Measurements from ENCODE around the gene CFD. TPM values are rescaled to one million over a fixed set of nuclear protein-coding genes. Genes with fewer than 3 reads are reported as not detected.
A peak's percentile ranks its signal among the peaks of the same experiment; 100 is the strongest.

The CFD gene
- total RNA-seq = 1,680 TPM

DNA sequence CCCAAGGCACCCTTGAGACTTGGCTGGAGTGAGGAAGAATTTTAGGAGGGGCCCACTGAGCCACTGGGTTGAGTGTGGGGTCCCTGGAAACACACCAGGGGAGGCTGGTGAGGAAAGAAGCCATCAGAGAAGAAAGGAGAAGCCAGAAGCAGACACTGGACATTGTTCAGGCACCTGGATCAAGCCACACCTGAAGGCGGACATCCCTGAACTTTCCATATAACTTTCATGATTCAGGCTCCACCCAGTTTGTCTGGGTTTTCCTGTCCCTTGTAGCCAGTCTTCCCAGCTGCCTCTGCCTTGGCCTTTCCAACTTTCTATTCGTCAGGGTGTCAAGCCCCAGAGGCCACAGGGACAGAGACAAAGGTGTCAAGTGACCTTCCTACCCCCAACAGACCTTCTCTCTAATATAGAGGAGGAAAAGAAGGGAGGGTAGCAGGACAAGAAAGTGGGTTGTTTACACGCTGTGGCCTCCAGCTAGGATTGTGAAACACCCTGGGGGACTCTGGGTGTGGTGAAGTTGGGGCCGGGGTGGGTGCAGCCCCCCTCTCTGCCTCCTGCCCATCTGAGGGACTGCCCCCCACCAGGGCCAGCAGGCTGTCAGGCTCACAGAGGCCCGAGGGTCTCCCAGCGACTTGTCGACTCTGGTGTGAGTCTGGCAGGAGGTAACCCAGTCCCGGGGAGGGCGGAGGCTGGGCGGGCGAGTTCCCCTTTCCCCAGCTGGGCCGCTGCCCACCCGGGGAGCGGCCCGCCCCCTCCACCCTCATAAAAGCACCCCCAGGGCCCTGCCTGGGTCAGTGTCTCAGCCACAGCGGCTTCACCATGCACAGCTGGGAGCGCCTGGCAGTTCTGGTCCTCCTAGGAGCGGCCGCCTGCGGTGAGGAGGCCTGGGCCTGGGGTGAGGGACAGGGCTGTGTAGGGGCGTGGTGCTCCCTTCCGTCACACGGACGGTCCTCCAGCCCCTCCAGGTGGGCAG lies at the start of gene CFD:
Gene CFD, plus strand, starts transcription at position 797 of the 976 bp plus-strand sequence. Its CDS starts 26 bp downstream, at position 823.
- H3K4me1 ChIP-seq = peaks cover 0 to 11% of the 10 kb centered on the region in 2 donors
- H3K36me3 ChIP-seq = no peaks in the 10 kb centered on the region
- peaks cover 24% of the 10 kb centered on the region for H3K27me3 ChIP-seq
- peak; percentile 38 to 76 for DNase-seq (ENCODE audit: low spot score in 2 of 2)
- no peaks in the 10 kb centered on the region for H3K9me3 ChIP-seq
- TF ChIP-seq, protein P1, sequence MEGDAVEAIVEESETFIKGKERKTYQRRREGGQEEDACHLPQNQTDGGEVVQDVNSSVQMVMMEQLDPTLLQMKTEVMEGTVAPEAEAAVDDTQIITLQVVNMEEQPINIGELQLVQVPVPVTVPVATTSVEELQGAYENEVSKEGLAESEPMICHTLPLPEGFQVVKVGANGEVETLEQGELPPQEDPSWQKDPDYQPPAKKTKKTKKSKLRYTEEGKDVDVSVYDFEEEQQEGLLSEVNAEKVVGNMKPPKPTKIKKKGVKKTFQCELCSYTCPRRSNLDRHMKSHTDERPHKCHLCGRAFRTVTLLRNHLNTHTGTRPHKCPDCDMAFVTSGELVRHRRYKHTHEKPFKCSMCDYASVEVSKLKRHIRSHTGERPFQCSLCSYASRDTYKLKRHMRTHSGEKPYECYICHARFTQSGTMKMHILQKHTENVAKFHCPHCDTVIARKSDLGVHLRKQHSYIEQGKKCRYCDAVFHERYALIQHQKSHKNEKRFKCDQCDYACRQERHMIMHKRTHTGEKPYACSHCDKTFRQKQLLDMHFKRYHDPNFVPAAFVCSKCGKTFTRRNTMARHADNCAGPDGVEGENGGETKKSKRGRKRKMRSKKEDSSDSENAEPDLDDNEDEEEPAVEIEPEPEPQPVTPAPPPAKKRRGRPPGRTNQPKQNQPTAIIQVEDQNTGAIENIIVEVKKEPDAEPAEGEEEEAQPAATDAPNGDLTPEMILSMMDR (IDR thresholded peaks at IDR 0.05) = no peak
- peak within 1 kb of the TSS; percentile 27 to 52 for H3K4me3 ChIP-seq
- peak within 1 kb of the TSS in 1 of 2 donors; percentile 1 for H3K27ac ChIP-seq
- intact Hi-C loops (cut with DNase I) = no loop called here

DNA sequence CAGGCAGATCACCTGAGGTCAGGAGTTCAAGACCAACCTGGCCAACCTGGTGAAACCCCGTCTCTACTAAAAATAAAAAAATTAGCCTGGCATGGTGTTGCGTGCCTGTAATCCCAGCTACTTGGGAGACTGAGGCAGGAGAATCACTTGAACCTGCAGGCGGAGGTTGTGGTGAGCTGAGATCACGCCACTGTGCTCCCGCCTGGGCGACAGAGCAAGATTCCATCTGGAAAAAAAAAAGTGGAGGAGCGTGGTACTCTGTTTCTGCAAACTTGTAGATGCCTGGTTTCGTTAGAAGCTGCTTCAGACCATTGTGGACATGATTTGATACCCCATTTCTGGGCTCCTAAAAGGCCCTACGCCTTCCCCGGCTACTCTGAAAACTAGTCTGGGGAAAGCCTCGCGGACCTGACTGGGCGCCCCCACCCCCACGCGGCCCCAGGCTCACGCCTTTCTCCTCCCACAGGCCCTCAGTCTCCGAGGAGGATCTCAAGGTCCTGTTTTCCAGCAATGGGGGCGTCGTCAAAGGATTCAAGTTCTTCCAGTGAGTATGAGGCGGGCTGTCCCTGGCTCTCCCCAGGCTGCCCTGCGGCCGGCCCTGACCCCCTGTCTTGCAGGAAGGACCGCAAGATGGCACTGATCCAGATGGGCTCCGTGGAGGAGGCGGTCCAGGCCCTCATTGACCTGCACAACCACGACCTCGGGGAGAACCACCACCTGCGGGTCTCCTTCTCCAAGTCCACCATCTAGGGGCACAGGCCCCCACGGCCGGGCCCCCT lies 49.2 kb upstream of the CFD start:
- Histone ChIP-seq H3K27me3 (no peaks in the 10 kb centered on the region), H3K27ac (no peak overlapping the region), H3K4me1 (no peaks in the 10 kb centered on the region), H3K9me3 (no peaks in the 10 kb centered on the region), H3K4me3 (no peak overlapping the region), H3K36me3 (peaks cover 70 to 80% of the 10 kb centered on the region in 2 donors)
- DNase-seq (ENCODE audit: low spot score in 2 of 2) = no peak
- intact Hi-C loops (cut with DNase I) = no loop called here
- TF ChIP-seq, protein P1 (IDR thresholded peaks at IDR 0.05) = no peak

DNA sequence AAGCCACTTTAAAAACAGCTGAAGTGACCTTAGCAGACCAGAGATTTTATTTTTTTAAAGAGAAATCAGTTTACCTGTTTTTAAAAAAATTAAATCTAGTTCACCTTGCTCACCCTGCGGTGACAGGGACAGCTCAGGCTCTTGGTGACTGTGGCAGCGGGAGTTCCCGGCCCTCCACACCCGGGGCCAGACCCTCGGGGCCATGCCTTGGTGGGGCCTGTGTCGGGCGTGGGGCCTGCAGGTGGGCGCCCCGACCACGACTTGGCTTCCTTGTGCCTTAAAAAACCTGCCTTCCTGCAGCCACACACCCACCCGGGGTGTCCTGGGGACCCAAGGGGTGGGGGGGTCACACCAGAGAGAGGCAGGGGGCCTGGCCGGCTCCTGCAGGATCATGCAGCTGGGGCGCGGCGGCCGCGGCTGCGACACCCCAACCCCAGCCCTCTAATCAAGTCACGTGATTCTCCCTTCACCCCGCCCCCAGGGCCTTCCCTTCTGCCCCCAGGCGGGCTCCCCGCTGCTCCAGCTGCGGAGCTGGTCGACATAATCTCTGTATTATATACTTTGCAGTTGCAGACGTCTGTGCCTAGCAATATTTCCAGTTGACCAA lies 48.5 kb upstream of the CFD start:
- Histone ChIP-seq H3K9me3 (no peaks in the 10 kb centered on the region), H3K36me3 (peaks cover 62 to 73% of the 10 kb centered on the region in 2 donors), H3K27me3 (no peaks in the 10 kb centered on the region), H3K27ac (no peak overlapping the region), H3K4me3 (no peak overlapping the region), H3K4me1 (no peaks in the 10 kb centered on the region)
- intact Hi-C loops (cut with DNase I) = no loop called here
- TF ChIP-seq, protein P1 (IDR thresholded peaks at IDR 0.05) = no peak
- DNase-seq (ENCODE audit: low spot score in 2 of 2) = no peak

DNA sequence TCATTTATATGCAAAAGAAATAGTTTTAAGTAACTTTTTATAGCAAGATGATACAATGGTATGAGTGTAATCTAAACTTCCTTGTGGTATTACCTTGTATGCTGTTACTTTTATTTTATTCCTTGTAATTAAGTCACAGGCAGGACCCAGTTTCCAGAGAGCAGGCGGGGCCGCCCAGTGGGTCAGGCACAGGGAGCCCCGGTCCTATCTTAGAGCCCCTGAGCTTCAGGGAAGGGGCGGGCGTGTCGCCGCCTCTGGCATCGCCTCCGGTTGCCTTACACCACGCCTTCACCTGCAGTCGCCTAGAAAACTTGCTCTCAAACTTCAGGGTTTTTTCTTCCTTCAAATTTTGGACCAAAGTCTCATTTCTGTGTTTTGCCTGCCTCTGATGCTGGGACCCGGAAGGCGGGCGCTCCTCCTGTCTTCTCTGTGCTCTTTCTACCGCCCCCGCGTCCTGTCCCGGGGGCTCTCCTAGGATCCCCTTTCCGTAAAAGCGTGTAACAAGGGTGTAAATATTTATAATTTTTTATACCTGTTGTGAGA lies 47.9 kb upstream of the CFD start:
- no peak overlapping the region for H3K27ac ChIP-seq
- no peaks in the 10 kb centered on the region for H3K27me3 ChIP-seq
- DNase-seq (ENCODE audit: low spot score in 2 of 2) = no peak
- intact Hi-C loops (cut with DNase I) = no loop called here
- no peaks in the 10 kb centered on the region for H3K9me3 ChIP-seq
- no peaks in the 10 kb centered on the region for H3K4me1 ChIP-seq
- H3K36me3 ChIP-seq = peaks cover 57 to 67% of the 10 kb centered on the region in 2 donors
- TF ChIP-seq, protein P1 (IDR thresholded peaks at IDR 0.05) = no peak
- H3K4me3 ChIP-seq = no peak overlapping the region

DNA sequence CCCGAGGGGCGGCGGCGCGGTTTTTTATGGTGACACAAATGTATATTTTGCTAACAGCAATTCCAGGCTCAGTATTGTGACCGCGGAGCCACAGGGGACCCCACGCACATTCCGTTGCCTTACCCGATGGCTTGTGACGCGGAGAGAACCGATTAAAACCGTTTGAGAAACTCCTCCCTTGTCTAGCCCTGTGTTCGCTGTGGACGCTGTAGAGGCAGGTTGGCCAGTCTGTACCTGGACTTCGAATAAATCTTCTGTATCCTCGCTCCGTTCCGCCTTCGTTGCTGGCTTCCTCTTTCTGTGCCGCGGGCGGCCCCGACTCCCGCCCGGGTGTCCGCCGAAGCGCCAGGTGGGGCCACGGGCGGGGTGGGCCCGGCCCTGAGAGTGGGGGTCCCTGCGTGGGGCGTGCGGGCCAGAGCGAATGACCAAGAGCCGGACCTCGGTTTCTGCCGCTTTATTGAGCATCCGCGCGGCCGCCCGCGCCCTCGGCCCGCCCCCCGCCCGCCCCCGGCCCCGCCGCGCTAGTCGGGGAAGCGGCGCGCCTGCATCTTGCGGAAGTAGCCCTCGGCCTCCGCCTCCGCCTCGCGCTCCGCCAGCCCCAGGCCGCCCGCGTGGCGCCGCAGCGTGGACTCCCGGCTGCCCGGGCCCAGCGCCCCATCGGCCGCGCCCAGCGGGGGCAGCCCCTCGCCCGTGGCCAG lies 47.3 kb upstream of the CFD start:
- Histone ChIP-seq H3K9me3 (no peaks in the 10 kb centered on the region), H3K4me3 (no peak overlapping the region), H3K4me1 (no peaks in the 10 kb centered on the region), H3K27me3 (no peaks in the 10 kb centered on the region), H3K36me3 (peaks cover 50 to 61% of the 10 kb centered on the region in 2 donors), H3K27ac (no peak overlapping the region)
- intact Hi-C loops (cut with DNase I) = no loop called here
- DNase-seq (ENCODE audit: low spot score in 2 of 2) = no peak
- TF ChIP-seq, protein P1 (IDR thresholded peaks at IDR 0.05) = no peak
